HAP-1 (cell line): ENCODE results near the gene EXD3.
A peak's percentile ranks its signal among the peaks of the same experiment; 100 is the strongest.

Experiments
- DNase-seq, 2 experiments: peaks; one replicate each; pipeline ENCODE4 v3.0.0-alpha.2; 2016 to 2020; ENCODE audit warnings: low spot score in 2 of 2
- H3K27me3 ChIP-seq: fragments of 250-450 bp; sonication (Bioruptor Pico); 2 replicates; pipeline ENCODE4 v1.5.1; 2020; ENCODE audit warnings: low read depth, mild to moderate bottlenecking, moderate library complexity
- H3K36me3 ChIP-seq: fragments of 250-450 bp; sonication (Bioruptor Pico); replicated peaks from 2 replicates; pipeline ENCODE4 v1.5.1; 2020; ENCODE audit warnings: mild to moderate bottlenecking
- H3K4me1 ChIP-seq: fragments of 250-450 bp; sonication (Bioruptor Pico); 2 replicates; pipeline ENCODE4 v1.5.1; 2020; ENCODE audit warnings: mild to moderate bottlenecking
- H3K4me3 ChIP-seq: fragments of 250-450 bp; sonication (Bioruptor Pico); 2 replicates; pipeline ENCODE4 v1.5.1; 2020; ENCODE audit warnings: mild to moderate bottlenecking, moderate library complexity
- H3K9me3 ChIP-seq: fragments of 250-450 bp; sonication (Bioruptor Pico); 2 replicates; pipeline ENCODE4 v1.5.1; 2020; ENCODE audit warnings: mild to moderate bottlenecking, moderate library complexity
- in situ Hi-C: fragments of 300-500 bp; cut with MboI; formaldehyde crosslinking; loops from 3 replicates; pipeline ENCODE4 v1.14.3; 2020; ENCODE audit warnings: low sequenced_read_pairs, inconsistent platforms, mixed read lengths

EXD3 gene

DNA sequence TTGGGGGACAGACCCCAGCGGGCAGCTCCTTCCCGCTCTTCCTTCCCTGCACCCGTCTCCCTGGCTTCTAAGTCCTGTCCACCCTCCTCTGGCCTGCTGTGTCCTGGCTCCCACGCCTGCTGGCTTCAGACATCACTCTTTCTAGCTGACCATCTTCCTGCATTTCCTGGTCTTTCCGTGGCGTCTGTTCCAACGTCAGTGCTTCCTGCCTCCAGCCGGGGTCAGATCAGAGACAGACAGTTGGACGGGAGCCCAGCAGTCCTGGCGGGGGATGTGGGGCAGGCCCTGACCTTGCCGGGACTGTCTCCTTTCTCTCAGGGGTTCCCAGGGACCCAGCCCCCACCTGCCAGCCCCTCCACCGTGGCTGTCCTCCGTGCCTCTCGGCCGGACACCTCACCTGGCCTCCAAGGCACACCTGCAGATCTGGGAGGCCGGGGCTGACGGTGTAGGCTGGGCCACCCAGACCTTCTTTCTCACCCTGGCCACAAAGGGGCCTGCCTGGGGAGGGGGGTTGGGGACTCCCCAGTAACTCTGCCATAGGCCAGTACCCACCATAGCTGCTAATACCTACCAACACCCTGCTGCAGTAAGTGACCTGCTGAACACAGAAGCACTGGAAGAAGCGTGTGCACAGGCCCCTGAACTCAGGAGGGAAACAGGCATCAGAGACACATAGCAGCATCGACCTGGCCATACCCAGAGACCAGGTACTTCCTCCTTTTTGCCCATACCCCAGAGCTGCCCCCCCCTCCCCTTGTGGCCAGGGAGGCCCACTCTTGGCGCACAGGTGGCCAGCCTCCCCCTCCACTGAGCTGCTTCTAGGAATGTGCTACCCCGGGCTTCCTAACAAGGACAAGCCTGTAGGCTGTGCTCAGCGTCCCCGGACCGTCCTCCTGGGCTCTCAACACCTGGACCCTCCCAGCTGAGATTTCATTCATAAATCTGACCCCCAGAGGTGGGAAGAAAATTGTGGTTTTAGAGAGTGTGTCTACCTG is 126.0 kb downstream of the EXD3 start:
- Histone ChIP-seq H3K36me3 (peaks cover 8% of the 10 kb centered on the region), H3K4me3 (peak overlapping the region; percentile 21), H3K4me1 (peaks cover 11% of the 10 kb centered on the region), H3K9me3 (no peaks in the 10 kb centered on the region), H3K27me3 (no peaks in the 10 kb centered on the region)
- in situ Hi-C loops = no loop called here
- no peak for DNase-seq

DNA sequence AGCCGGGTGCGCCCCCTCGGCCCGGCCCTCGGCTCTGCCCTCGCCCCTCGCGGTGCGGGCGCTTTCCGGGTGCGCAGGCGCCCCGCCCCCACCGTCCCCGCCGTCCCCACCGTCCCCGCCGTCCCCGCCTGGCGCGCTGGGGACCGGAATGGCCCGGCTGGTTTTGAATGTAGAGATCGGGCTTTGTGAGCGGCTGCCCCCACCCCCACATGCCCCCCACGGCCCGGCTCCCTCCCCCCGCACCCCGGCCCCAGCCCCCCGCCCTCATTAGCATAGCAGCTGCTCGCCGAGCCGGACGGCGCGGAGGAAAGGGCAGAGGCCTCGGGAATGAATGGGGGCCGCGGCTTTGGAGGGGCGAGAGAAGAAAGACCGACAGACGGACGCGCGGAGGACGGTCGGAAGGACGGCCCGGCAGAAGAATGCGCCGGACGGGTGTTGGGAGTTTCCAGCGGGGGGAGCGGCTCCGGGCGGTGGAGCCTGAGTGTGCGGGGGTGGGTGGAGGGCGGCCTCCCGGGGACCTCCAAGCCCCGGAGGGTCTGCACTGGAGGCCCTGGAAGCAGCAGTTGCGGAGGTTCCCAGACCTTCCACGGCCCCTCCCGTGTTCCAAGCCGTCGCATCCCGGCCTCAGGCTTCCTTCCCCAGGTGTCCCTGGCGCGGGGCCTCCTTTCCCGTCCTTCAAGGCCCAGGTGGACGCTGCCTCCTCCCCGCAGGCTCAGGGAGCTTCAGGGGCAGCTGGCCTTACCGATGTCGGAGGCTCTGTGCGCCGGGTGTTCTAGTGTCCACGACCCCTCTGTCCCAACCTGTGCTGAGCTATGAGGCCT is 126.9 kb downstream of the EXD3 start:
- H3K4me3 ChIP-seq = peak overlapping the region; percentile 21
- DNase-seq = no peak
- H3K9me3 ChIP-seq = no peaks in the 10 kb centered on the region
- peaks cover 8% of the 10 kb centered on the region for H3K36me3 ChIP-seq
- peaks cover 11% of the 10 kb centered on the region for H3K4me1 ChIP-seq
- in situ Hi-C loops = no loop called here
- H3K27me3 ChIP-seq = no peaks in the 10 kb centered on the region

DNA sequence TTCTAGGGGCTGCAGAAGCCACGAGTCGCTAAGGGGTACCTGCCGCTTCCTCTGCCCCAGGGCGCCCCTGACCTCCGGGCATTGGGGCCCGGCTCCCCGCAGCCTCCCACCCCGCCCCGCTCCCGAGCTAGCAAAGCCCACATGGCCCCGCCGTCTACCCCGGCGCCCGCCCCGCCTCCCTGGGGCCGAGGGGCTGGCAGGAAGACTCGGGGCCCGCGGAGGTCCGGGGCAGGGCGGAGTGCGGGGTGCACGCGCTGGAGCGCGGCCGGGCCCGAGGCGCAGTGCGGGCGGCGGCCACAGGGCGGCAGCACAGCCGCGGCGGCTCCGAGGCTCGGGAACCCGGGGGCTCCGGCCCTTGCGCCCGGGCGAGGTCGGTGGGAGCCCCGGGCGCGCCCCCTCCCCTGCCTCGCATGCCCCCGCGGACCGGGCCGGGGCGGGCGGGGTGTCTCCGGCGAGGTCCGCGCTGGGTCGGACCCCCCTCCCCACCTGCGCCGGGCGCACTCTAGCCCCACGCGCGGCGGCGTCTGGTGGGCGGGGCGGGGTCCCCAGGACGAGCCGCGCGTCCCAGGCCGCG is 127.6 kb downstream of the EXD3 start:
- Histone ChIP-seq H3K4me3 (peak overlapping the region; percentile 13; the same call in 1 of the 2 replicates), H3K27me3 (no peaks in the 10 kb centered on the region), H3K4me1 (peaks cover 11% of the 10 kb centered on the region), H3K9me3 (no peaks in the 10 kb centered on the region), H3K36me3 (peaks cover 6% of the 10 kb centered on the region)
- in situ Hi-C loops = no loop called here
- DNase-seq = peak in 1 of 2 experiments; percentile 71

DNA sequence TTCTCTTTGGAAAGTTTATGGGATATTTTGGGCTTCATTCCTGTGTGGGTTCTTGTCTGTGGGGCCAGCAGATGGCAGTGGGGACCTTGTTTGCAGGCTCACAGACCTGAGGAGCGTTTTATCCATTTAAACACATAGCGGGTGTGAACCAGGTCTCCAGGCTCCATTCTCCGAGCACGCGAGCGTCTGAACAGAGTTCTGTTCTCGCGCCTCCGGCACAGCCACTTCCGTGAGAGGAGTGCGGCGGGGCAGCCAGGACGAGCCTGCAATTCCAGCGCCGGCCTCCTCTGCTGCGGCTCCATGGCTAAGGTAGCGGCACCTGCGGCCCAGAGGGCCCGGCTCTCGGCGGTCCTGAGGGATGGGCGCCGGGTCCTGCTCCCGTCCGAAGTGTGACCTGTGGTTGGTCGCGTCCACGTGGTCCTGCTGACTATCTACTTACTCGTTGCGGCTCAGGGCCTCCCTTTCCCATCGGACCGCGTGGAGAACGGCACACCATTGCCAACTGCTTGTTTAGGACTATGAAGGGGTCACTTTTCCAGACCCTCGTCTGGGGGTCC is 128.2 kb downstream of the EXD3 start:
- in situ Hi-C loops = loop anchor here (5.0 kb wide), 1 partner anchor 113 kb away; no protein-coding TSS in a partner anchor

DNA sequence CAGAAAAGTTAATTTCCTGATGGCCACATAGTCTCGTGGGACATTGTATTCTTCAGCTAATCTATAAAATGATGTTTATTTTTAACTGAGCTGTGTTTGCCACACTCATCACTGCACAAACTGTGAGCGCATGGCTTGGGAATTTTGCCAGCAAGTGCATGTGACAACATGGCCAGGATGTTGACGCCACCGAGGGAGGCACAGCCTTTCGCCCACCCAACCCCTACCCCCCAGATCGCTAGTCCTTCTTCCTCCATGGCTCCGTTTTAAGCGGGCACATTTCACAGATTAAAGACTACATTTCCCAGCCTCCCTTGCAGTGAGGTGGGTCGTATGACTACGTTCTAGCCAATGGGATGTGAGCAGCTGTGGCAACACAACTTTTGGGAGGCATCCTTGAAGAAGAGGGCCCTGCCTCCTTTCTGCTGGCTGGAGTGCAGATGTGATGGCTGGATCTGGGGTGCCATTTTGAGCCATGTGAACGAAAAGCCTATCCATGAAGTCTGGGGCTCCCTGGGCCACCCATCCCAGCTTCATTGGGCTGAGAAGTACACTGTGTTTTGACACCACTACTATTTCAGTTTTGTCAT is 128.8 kb downstream of the EXD3 start:
- in situ Hi-C loops = loop anchor here (5.0 kb wide), 1 partner anchor 113 kb away; no protein-coding TSS in a partner anchor
- peak in 1 of 2 experiments; percentile 60 for DNase-seq

More for the DNA sequence above, 128.2 kb downstream of the EXD3 start:
- Histone ChIP-seq H3K27me3 (no peaks in the 10 kb centered on the region), H3K9me3 (no peaks in the 10 kb centered on the region), H3K4me3 (peak overlapping the region; percentile 13; the same call in 1 of the 2 replicates), H3K36me3 (peaks cover 6% of the 10 kb centered on the region), H3K4me1 (peaks cover 11% of the 10 kb centered on the region)
- DNase-seq = no peak

DNA sequence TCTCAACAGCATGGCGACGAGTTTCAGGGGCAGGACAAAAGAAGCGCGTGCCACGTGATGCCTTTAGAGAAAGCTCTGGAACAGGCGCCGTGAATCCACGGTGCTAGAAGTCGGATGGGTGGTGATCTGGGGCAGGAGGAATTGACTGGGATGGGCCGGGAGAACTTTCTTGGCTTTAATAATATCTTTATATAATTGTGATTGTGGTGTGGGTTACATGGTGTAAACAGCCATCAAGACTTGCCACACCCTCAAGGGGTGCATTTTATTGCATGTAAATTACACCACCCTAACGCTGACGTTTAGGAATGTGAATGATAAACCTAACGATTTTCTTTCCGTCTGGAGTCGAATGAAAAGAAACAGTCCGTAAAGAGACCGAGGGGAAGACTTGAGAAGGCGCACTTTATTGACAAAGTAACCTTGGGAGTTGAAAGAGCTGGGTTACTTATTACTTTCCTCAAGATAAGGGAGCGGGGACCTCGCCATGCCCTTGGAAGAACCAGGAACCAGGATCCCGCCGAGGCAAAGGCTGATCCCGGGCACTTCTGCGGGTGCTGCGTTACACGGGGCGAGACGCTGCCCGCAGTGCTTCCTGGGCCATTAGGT is 129.4 kb downstream of the EXD3 start:
- Histone ChIP-seq H3K4me1 (peaks cover 1% of the 10 kb centered on the region), H3K27me3 (no peaks in the 10 kb centered on the region), H3K36me3 (no peaks in the 10 kb centered on the region), H3K4me3 (no peak overlapping the region), H3K9me3 (no peaks in the 10 kb centered on the region)
- in situ Hi-C loops = loop anchor here (5.0 kb wide), 1 partner anchor 114 kb away; no protein-coding TSS in a partner anchor
- DNase-seq = no peak

More for the DNA sequence above, 128.8 kb downstream of the EXD3 start:
- Histone ChIP-seq H3K27me3 (no peaks in the 10 kb centered on the region), H3K4me1 (peaks cover 6% of the 10 kb centered on the region), H3K36me3 (peaks cover 4% of the 10 kb centered on the region), H3K4me3 (no peak overlapping the region), H3K9me3 (no peaks in the 10 kb centered on the region)

DNA sequence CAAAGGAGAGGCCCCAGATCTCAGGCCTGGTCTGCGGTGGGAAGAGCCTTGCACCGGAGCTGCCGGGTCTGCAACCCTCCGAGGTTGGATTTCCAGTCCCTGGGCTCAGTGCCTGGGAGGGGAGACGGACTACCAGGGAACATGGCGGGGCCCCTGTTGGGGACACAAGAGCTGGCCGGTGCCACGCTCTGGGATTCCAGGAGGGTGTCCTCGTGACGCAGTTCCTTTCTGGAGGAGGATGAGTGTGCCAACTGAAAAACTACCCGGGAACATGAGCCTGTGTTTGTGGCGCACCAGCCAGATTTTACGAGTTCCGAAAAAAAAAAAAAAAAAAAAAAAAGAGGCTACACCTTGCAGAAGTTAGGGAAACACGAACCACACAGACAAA is 129.9 kb downstream of the EXD3 start:
- Histone ChIP-seq H3K36me3 (no peaks in the 10 kb centered on the region), H3K27me3 (no peaks in the 10 kb centered on the region), H3K4me1 (no peaks in the 10 kb centered on the region; the same call in 1 of the 2 replicates), H3K9me3 (no peaks in the 10 kb centered on the region), H3K4me3 (no peak overlapping the region)
- in situ Hi-C loops = loop anchor here (5.0 kb wide), 1 partner anchor 114 kb away; no protein-coding TSS in a partner anchor
- no peak for DNase-seq

DNA sequence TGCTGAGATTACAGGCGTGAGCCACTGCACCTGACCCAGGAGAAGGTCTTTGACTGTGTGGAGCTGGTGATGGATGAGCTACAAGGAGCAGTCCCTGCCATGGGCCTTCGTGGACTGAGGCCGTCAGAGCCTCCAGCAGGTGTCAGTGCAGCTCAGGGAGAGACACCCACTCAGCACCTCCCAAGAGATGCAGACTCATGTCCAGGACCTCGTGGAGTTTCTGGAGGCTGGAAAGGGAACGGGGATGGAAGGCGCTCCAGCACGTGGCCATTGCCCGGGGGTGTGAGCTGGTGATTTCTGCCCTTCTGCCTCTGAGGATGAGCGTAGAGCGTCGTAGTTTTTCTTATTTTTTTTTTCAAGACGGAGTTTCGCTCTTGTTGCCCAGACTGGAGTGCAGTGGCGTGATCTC is 136.0 kb downstream of the EXD3 start:
- in situ Hi-C loops = no loop called here
- peak; percentile 63 to 75 for DNase-seq
- H3K4me1 ChIP-seq = no peaks in the 10 kb centered on the region

DNA sequence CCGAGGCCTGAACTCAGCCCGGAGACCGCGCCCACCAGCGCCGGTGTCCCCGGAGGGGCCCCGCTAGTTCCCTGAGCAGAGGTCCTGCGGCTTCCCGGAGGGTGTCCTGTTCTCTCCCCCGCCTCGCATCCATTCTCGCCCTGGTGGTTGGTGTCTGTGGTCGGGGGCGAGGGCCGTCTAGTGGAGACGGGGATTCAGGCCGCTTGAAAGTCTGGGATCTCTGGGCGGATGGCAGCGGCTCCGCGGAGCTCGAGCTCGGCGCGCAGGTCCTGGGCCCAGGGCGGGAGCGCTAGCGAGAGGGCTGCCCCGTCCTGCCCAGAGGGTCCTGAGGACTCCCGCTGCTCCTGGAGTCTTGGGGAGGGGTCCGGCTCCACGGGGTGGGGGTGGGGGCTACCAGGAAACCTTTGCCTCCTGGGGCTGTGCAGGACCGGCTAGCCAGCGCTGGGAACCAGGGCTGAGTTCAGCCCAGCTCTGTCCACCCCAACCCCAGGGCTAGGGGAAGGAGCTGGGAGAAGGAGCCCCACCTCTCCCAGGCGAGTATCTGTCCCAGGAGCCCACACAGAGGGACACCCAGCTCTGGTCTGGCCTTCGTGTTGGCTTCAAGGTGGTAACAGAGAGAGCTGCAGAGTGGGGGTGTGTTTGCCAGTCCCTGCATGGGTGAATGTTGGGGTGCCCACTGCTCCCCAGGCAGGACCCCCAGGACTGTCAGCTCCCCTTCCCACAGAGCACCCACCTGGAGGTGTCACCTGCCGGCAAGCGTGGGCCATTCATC is 141.4 kb downstream of the EXD3 start:
- Histone ChIP-seq H3K36me3 (no peaks in the 10 kb centered on the region), H3K9me3 (no peaks in the 10 kb centered on the region), H3K4me1 (peaks cover 3% of the 10 kb centered on the region; the same call in 1 of the 2 replicates), H3K27me3 (no peaks in the 10 kb centered on the region), H3K4me3 (no peak overlapping the region)
- in situ Hi-C loops = no loop called here
- DNase-seq = no peak

More for the DNA sequence above, 136.0 kb downstream of the EXD3 start:
- Histone ChIP-seq H3K9me3 (no peaks in the 10 kb centered on the region), H3K4me3 (no peak overlapping the region), H3K36me3 (no peaks in the 10 kb centered on the region), H3K27me3 (no peaks in the 10 kb centered on the region)

DNA sequence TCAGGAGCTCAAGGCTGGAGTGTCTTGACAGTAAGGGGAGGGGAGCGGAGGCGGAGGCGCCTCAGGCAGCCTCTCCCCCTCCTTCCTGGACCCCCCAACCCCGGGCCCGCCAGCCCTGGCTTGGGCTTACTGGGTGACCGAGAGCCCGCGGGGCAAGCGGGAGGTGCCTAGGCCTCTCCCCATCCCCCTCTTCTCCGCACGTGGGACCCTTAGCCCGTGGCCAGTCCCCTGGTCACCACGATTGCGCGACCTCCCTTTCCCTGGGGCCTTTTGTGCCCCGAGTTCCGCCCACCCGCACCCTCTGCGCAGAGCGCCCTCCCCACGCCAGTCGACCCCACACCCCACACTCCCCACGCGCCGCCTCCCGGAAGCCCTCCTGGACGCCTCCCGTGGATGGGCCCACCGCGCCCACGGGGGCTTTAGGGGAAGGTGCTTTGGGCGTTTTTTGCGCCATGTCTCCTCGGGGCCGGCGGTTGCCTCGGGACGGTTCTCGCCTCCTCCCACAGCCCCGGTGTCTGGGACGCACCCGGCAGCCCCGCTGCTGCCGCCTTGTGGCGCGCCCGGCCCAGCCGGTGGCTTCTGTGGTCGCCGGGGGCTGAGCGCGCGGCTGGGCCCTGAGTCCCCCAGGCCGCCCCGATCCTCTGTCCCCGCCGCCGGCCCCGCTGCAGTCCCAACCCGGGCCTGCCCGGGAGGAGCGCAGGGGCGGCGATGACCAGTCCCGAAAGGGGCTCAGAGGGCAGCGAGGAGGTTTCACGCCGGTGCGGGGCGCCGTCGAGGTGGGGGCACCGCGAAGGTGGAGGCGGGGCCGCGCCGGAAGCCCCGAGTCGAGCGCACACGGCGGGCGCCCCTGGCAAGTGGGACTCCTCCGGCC is 142.3 kb downstream of the EXD3 start:
- Histone ChIP-seq H3K4me3 (no peak overlapping the region), H3K4me1 (peaks cover 3% of the 10 kb centered on the region; the same call in 1 of the 2 replicates), H3K9me3 (no peaks in the 10 kb centered on the region), H3K27me3 (no peaks in the 10 kb centered on the region), H3K36me3 (no peaks in the 10 kb centered on the region)
- in situ Hi-C loops = no loop called here
- no peak for DNase-seq

DNA sequence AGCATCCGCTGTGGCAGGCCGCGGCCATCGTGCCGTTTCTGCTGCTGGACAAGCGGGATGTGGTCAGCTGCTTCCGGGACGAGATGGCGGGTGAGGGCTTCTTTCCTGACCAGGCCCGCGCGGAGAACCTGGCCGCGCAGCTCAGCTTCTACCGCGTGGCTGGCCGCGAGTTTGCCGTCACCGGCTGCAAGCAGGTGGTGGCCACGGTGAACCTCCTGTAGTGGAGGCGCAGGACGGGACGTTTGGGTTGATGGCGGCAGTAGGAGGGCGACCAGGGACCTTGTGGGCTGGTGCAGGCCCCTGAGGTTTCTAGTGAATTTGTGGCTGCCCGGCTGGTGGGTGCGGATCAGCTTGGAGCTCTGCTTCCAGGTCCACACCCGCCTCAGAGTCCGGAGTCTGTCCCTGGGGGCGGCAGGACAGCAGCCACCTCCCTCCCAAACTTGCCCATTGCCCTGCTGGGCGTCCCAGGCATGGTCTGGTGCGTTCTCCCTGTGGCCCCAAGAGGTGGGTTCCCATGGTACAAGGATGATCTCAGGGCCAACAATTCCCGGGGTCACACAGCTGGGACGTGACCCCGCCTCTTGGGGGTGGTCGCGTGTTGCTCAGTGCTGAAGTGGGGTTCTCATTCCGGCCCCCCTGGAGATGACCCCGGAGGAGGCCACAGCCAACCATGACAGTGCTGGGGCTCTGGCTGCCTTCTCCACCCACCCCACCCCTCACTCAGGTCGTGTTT is 143.1 kb downstream of the EXD3 start:
- Histone ChIP-seq H3K4me1 (peaks cover 3% of the 10 kb centered on the region; the same call in 1 of the 2 replicates), H3K4me3 (no peak overlapping the region), H3K36me3 (no peaks in the 10 kb centered on the region), H3K9me3 (no peaks in the 10 kb centered on the region), H3K27me3 (no peaks in the 10 kb centered on the region)
- DNase-seq = peak in 1 of 2 experiments; percentile 10
- in situ Hi-C loops = no loop called here
